Epithelial cell of umbilical artery (primary cell): ENCODE data around the gene HAPLN1. TPM values are rescaled to one million over a fixed set of nuclear protein-coding genes. Genes with fewer than 3 reads are reported as not detected.

Source experiments
- total RNA-seq: library from RNA; depleted of rRNA; stranded (reverse); fragments of >200 nt; gene quantifications from 2 replicates; pipeline ENCODE4 v1.2.3, GENCODE V29; 2014

The HAPLN1 gene
- total RNA-seq, result under 0.01 and 4.7 TPM in 2 replicates

DNA sequence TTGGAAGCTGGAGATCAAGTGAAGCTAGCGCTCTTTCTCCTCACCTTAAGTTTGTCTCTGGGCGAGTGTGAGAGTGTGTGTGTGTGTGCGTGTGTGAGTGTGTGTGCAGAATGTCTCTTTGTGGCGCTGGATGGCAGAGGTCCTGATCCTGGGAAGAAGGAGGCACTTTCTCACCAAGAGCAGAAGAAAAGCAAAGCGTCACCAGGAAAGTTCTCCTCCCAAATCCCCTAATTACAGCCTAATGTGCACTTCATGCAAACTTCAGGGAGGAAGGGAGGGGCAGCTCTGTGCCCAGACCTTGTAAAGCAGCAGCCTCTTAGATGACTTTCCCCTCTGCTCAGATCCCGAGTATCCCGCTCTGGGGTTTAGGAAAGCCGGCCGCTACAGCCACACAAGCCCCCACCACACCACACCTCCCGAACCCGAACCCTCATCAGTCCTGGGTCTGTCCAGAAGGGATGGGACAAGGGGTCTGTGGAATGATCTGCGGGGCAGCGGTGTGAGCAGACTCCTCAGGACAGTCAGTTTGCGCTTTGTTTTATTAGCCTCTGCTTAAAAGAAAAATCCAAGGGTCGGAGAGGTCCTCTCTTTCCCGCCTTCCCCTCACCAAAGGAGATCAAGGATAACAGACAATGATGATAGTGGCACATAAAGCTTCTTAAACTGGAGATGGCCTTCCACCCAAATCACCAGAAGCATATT, at the start of gene HAPLN1:
Gene HAPLN1, minus strand, starts transcription at position 20 of the 702 bp plus-strand sequence. CDS start 47,332 bp downstream, outside the sequence.

Other genes starting within 250 kb of the HAPLN1 start
- 5.2 and 14.1 TPM in 2 replicates for gene VCAN, start 249.1 kb downstream of the HAPLN1 start, total RNA-seq